ENCODE measurements around the gene METTL4. TPM values are rescaled to one million over a fixed set of nuclear protein-coding genes. Genes with fewer than 3 reads are reported as not detected.

METTL4 gene
- total and polyA plus RNA-seq, 12 donors: 3.9 to 9.9 (median 5.4) TPM

- Histone ChIP-seq H3K27me3 (no peaks in the 10 kb centered on the region), H3K4me3 (no peak overlapping the region), H3K36me3 (no peaks in the 10 kb centered on the region), H3K27ac (no peak overlapping the region), H3K9me3 (no peaks in the 10 kb centered on the region), H3K4me1 (peaks cover 0 to 22% (median 0%) of the 10 kb centered on the region in 9 donors)
- no peak for ATAC-seq
- intact Hi-C loops (cut with DNase I): no loop called here
- TF ChIP-seq CTCF (IDR thresholded peaks at IDR 0.05): no peak
- DNase-seq: no peak
- WGBS, 2 donors: 92 to 94% methylated on average over 2 of the region's 2 CpGs
Observed at GRCh38 chr18:2512059-2512458, 59.2 kb downstream of the METTL4 start.

- TF ChIP-seq CTCF (IDR thresholded peaks at IDR 0.05): no peak
- 93 to 95% methylated on average over 3 of the region's 3 CpGs for WGBS, 2 donors
- Histone ChIP-seq H3K9me3 (no peaks in the 10 kb centered on the region), H3K27me3 (no peaks in the 10 kb centered on the region), H3K4me1 (peaks cover 0 to 18% (median 0%) of the 10 kb centered on the region in 9 donors), H3K4me3 (no peak overlapping the region), H3K27ac (no peak overlapping the region), H3K36me3 (no peaks in the 10 kb centered on the region)
- intact Hi-C loops (cut with DNase I): no loop called here
- DNase-seq (no peak), ATAC-seq (no peak)
Observed at GRCh38 chr18:2511451-2511850, 59.9 kb downstream of the METTL4 start.

- WGBS, 2 donors: 90 to 92% methylated on average over 6 of the region's 6 CpGs
- TF ChIP-seq CTCF (IDR thresholded peaks at IDR 0.05): no peak
- no peaks in the 10 kb centered on the region for H3K36me3 ChIP-seq
- DNase-seq: no peak
- no peak for ATAC-seq
- no peaks in the 10 kb centered on the region for H3K27me3 ChIP-seq
- H3K9me3 ChIP-seq: no peaks in the 10 kb centered on the region
- no peak overlapping the region for H3K27ac ChIP-seq
- intact Hi-C loops (cut with DNase I): no loop called here
- H3K4me3 ChIP-seq: no peak overlapping the region
- peaks cover 0 to 7% (median 0%) of the 10 kb centered on the region in 9 donors for H3K4me1 ChIP-seq
Observed at GRCh38 chr18:2510416-2510815, 60.9 kb downstream of the METTL4 start.

GRCh38 chr18:2508678-2509077 lies 62.6 kb downstream of the METTL4 start:
- Histone ChIP-seq H3K27ac (no peak overlapping the region), H3K4me3 (no peak overlapping the region), H3K4me1 (no peaks in the 10 kb centered on the region), H3K36me3 (no peaks in the 10 kb centered on the region), H3K27me3 (no peaks in the 10 kb centered on the region), H3K9me3 (no peaks in the 10 kb centered on the region)
- intact Hi-C loops (cut with DNase I): no loop called here
- 84 to 86% methylated on average over 3 of the region's 3 CpGs for WGBS, 2 donors
- no peak for DNase-seq
- no peak for ATAC-seq
- TF ChIP-seq CTCF (IDR thresholded peaks at IDR 0.05): no peak

All from heart right ventricle (tissue), 16 donors.